GM12873 (cell line): Measurements from ENCODE around the gene BDKRB2.

ENCODE experiments used
- TF ChIP-seq, protein P1 (sequence below): IDR thresholded peaks from 2 replicates; pipeline ENCODE4 v1.5.1; 2012; ENCODE audit warnings: low read depth, mild to moderate bottlenecking, moderate library complexity, low read length, control low read depth; ENCODE audit not compliant: insufficient read depth; ENCODE audit errors: missing control alignments

BDKRB2 gene

DNA sequence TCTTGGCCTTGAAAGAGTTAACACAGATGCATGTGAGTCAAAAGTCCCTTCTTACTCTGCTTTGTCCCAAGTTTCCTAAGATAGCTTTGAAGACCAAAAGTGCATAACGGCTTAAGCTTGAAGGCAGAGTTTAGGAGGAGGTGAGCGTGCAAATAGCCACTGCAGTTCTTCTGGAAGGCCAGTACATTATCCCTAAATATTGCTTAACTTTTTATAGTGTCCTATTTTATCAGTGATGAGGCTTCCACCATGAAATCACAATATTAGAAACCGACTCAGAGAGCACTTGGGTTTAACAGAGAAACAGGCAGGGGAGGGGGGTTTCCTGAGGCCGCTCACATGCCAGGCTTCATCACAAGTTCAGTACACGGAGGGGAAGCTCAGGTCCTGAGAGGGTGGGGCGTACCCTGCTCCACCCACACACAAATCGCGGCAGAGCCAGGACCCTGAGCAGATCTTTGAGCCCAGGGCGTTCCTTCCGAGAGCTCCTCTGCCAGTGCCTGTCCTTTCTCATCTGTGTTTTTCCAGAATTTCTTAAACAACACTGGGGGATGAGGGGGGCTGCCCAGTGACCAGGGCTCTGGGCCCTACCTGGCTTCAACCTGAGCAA lies 26.8 kb upstream of the BDKRB2 start:
- TF ChIP-seq, protein P1, sequence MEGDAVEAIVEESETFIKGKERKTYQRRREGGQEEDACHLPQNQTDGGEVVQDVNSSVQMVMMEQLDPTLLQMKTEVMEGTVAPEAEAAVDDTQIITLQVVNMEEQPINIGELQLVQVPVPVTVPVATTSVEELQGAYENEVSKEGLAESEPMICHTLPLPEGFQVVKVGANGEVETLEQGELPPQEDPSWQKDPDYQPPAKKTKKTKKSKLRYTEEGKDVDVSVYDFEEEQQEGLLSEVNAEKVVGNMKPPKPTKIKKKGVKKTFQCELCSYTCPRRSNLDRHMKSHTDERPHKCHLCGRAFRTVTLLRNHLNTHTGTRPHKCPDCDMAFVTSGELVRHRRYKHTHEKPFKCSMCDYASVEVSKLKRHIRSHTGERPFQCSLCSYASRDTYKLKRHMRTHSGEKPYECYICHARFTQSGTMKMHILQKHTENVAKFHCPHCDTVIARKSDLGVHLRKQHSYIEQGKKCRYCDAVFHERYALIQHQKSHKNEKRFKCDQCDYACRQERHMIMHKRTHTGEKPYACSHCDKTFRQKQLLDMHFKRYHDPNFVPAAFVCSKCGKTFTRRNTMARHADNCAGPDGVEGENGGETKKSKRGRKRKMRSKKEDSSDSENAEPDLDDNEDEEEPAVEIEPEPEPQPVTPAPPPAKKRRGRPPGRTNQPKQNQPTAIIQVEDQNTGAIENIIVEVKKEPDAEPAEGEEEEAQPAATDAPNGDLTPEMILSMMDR, result no peak

DNA sequence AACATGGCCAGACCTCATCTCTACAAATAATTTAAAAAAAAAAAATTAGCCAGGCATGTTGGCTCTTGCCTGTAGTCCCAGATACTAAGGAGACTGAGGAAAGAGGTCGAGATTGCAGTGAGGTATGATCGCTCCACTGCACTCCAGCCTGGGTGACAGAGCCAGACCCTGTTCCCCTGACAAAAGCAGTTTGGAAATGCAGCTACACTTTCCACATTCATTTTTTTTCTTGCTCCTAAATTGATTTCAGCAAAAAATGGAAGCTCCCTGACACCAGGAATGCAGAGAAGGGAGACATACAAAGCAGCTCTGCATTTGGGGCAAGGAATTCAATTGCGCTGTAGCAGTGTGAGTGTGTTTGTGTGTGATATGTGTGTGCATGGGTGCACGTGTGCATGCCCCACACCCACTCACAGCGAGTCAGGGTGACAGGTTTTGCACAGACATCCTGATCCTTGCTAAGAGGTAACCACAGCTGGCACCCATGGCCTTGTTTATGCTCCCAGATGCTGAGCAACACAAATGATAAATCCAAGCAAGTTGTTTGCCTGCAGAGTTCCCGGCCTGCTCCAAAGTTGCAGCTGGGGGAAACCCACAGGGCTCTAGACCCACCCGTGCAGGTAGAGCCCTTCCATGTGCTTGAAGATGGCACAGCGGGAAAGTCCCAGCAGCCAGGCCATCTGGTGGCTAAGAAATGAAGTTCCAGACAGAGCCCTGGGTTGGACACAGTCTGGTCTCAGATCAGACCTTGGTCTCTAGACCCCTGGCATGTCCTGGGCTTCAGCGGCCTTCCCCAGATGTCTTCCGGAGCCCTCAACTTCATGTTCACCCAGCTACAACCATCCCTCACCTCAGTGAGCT lies 25.9 kb upstream of the BDKRB2 start:
- TF ChIP-seq, protein P1, result no peak

DNA sequence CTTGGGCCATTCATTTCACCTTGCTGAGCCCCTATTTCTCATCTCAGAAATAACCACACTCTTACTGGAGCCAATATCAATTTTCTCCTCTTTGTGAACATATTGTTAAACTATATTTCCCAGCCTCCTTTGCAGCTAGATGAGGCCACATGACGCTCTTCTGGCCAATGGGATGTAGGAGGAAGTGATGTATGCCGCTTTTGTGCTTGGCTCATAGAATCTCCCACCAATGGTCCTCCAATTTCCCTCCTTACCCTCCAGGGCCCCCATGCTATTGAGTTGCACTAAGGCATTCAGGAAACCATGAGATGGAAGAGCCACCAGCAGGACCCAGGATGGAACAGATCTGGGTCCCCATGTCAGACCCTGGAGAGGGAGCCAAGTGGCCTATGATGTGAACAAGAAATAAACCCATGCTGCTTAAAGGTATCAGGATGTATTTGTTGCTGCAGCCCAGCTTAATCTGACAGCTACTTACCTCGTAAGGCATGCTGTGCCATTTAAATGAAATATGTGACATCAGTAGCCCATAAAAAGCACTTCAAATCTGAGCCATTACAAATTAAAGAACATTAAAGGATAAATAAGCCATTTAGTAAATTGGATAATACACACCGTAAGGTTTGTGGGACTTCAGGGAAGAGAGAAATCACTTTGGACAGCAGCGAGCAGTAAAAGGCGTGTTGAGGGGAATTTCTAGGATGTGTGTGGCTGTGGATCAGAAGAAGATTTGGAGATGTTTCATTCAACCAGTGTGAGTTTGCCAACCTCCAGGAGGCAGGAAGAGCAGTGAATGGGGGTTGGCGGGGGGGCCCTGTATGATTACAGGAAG lies 24.4 kb upstream of the BDKRB2 start:
- TF ChIP-seq, protein P1, result no peak

DNA sequence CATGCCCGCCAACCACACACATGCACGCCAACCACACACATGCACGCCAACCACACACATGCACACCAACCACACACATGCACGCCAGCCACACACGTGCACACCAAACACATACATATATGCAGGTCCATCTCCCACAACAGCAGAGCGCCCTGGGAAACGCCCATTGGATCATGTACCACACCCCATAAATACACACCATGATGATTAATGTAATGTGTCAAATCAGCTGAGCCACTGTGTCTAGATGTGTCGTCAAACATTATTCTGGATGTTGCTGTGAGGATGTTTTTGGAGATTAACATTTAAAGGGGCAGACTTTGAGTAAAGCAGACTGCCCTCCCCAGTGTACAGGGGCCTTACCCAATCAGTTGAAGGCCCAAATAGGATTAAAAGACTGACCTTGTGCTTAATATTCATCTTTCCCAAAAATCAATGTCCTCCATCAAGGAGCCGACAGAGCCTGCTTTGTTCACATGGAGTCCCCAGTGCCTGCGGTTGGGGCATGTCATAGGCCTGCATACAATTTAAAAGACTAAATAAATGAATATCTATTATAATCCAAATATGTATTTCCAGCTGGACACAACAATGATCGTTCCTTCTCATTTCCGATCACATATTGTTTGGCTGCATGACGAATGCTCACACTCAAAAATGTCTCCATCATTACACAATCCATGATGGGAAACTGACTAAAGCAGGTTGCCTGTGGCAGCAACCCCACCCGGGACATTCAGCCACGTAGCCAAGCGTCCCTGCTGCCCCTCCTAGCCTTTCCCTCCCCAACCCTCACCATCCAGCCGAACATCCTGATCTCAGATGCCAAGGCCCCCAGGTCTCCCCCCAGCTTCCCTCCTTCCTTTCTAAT lies 23.2 kb upstream of the BDKRB2 start:
- TF ChIP-seq, protein P1, result no peak

DNA sequence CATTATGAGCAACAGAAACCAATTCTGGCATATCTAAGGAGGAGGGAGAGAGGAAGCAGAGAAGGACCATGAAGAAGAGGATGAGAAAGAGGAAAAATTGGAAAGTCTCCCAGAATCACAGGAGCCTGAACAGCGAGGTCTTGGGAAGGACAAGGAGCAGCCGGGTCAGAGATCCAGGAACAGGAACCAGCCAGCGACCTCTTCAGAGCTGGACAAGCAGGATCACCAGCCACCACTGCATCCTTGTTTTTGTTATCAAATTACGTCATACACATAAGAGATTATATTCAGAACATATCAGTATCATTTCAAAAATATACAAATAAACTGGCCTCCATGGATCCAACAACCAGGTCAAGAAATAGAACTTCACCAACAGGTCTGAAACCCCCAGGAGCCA lies 22.1 kb upstream of the BDKRB2 start:
- TF ChIP-seq, protein P1, result no peak

DNA sequence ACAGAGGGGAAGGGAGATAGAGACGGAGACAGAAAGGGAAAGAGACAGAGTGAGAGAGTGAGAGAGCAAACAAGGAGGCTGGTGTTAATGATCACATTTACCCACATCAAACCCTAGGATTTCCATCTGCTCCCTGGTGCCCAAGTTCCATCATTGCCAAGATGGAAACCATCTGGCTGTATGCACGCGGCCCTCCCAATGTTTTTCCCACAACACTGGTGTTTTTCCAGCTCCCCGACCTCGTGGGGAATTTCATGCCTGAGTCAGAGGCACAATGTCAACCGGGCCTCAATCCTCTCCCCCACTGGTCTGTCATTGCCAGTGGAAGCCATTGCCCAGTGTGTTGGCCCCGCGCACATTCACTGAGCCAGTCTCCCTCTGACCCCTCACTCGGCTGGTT lies 19.9 kb upstream of the BDKRB2 start:
- TF ChIP-seq, protein P1, result no peak
